Measurements from ENCODE around the gene TANC2. TPM values are rescaled to one million over a fixed set of nuclear protein-coding genes. Genes with fewer than 3 reads are reported as not detected.

TANC2 gene
- 5.9 and 7.6 TPM in 2 replicates for total RNA-seq

GRCh38 chr17:62965686-62966425 is at the start of gene TANC2:
Gene TANC2 (plus strand): TSS chr17:62966235. CDS start chr17:63009560, 43,325 bp downstream.

Other genes with a start within 250 kb of the TANC2 start
- gene MARCHF10, start 157.9 kb upstream of the TANC2 start, total RNA-seq, result not detected in 2 replicates